Mesothelial cell of epicardium (in vitro differentiated cells): ENCODE data around the gene TBC1D4. TPM values are rescaled to one million over a fixed set of nuclear protein-coding genes. Genes with fewer than 3 reads are reported as not detected.
"Not testable (repeated sequence)": the region's sequence is repeated elsewhere in the genome, so short reads cannot be mapped to it uniquely, and the experiment has no call there.

ENCODE experiments used
- DNase-seq, 2 experiments: peaks; one replicate each; pipeline ENCODE4 v3.0.0; 2021; ENCODE audit warnings: low spot score in 2 of 2; ENCODE audit not compliant: unreplicated experiment in 2 of 2
- H3K27ac Mint-ChIP-seq: 2 replicates; pipeline ENCODE4 v1.8.0; 2021; ENCODE audit warnings: mixed read lengths
- H3K27me3 Mint-ChIP-seq: 2 replicates; pipeline ENCODE4 v1.8.0; 2021; ENCODE audit warnings: low read depth, mixed read lengths
- H3K36me3 Mint-ChIP-seq: 2 replicates; pipeline ENCODE4 v1.8.0; 2021; ENCODE audit warnings: mixed read lengths
- H3K4me1 Mint-ChIP-seq: 2 replicates; pipeline ENCODE4 v1.8.0; 2021; ENCODE audit warnings: mixed read lengths
- H3K4me3 Mint-ChIP-seq: 2 replicates; pipeline ENCODE4 v1.8.0; 2021; ENCODE audit warnings: mild to moderate bottlenecking, moderate library complexity, mixed read lengths
- H3K9me3 Mint-ChIP-seq: 2 replicates; pipeline ENCODE4 v1.8.0; 2021; ENCODE audit warnings: mixed read lengths
- CTCF ChIP-seq: fragments of 200-600 bp; sonication (generic); IDR thresholded peaks from one replicate; pipeline ENCODE4 v1.5.0; 2021; ENCODE audit warnings: antibody characterized with exemption; ENCODE audit not compliant: unreplicated experiment
- total RNA-seq: library from RNA; stranded (reverse); gene quantifications from 3 replicates; pipeline ENCODE4 v1.2.1, GENCODE V29; 2021

The TBC1D4 gene
- total RNA-seq, 1 donor from 2014 or later, result 20.5 TPM

- Mint-ChIP-seq H3K27me3 (no peaks in the 10 kb centered on the region), H3K36me3 (no peaks in the 10 kb centered on the region), H3K27ac (no peak overlapping the region), H3K9me3 (peaks cover 4% of the 10 kb centered on the region), H3K4me3 (no peak overlapping the region), H3K4me1 (peaks cover 21% of the 10 kb centered on the region)
- TF ChIP-seq CTCF, result no peak
- no peak for DNase-seq
Observed at GRCh38 chr13:75437582-75438318, 44.2 kb downstream of the TBC1D4 start.

GRCh38 chr13:75434126-75434525 is 47.8 kb downstream of the TBC1D4 start:
- H3K27me3 Mint-ChIP-seq, H3K27ac Mint-ChIP-seq, DNase-seq, H3K9me3 Mint-ChIP-seq, H3K4me3 Mint-ChIP-seq, H3K36me3 Mint-ChIP-seq: not testable (repeated sequence)
- peaks cover 33% of the 10 kb centered on the region for H3K4me1 Mint-ChIP-seq

- H3K27ac Mint-ChIP-seq, result no peak overlapping the region
- no peaks in the 10 kb centered on the region for H3K36me3 Mint-ChIP-seq
- no peaks in the 10 kb centered on the region for H3K27me3 Mint-ChIP-seq
Observed at GRCh38 chr13:75432811-75433244, 49.1 kb downstream of the TBC1D4 start.

GRCh38 chr13:75432045-75432444 is 49.9 kb downstream of the TBC1D4 start:
- no peaks in the 10 kb centered on the region for H3K36me3 Mint-ChIP-seq
- H3K4me3 Mint-ChIP-seq, result no peak overlapping the region
- H3K4me1 Mint-ChIP-seq, result peaks cover 31% of the 10 kb centered on the region
- TF ChIP-seq CTCF, result no peak
- H3K9me3 Mint-ChIP-seq, result peaks cover 4% of the 10 kb centered on the region
- H3K27me3 Mint-ChIP-seq, result no peaks in the 10 kb centered on the region
- no peak overlapping the region for H3K27ac Mint-ChIP-seq
- no peak for DNase-seq

More at GRCh38 chr13:75432811-75433244, 49.1 kb downstream of the TBC1D4 start:
- no peak overlapping the region for H3K4me3 Mint-ChIP-seq
- H3K4me1 Mint-ChIP-seq, result peaks cover 34% of the 10 kb centered on the region
- peaks cover 4% of the 10 kb centered on the region for H3K9me3 Mint-ChIP-seq
- TF ChIP-seq CTCF, result no peak
- no peak for DNase-seq

- no peak for DNase-seq
- peaks cover 27% of the 10 kb centered on the region for H3K4me1 Mint-ChIP-seq
- no peak for TF ChIP-seq CTCF
- peaks cover 4% of the 10 kb centered on the region for H3K9me3 Mint-ChIP-seq
- no peaks in the 10 kb centered on the region for H3K36me3 Mint-ChIP-seq
- no peak overlapping the region for H3K4me3 Mint-ChIP-seq
- no peaks in the 10 kb centered on the region for H3K27me3 Mint-ChIP-seq
- H3K27ac Mint-ChIP-seq, result no peak overlapping the region
Observed at GRCh38 chr13:75430436-75431209, 51.3 kb downstream of the TBC1D4 start.

GRCh38 chr13:75426421-75426820 is 55.5 kb downstream of the TBC1D4 start:
- Mint-ChIP-seq H3K4me1 (peaks cover 25% of the 10 kb centered on the region), H3K36me3 (peaks cover 5% of the 10 kb centered on the region), H3K27me3 (no peaks in the 10 kb centered on the region), H3K27ac (no peak overlapping the region), H3K4me3 (no peak overlapping the region), H3K9me3 (peaks cover 7% of the 10 kb centered on the region)
- TF ChIP-seq CTCF, result no peak
- no peak for DNase-seq
